Measurements from ENCODE around the gene PLB1. TPM values are rescaled to one million over a fixed set of nuclear protein-coding genes. Genes with fewer than 3 reads are reported as not detected.

Gene PLB1
- total RNA-seq, 2 donors from 2014 or later, result 1.0 to 12.9 TPM

DNA sequence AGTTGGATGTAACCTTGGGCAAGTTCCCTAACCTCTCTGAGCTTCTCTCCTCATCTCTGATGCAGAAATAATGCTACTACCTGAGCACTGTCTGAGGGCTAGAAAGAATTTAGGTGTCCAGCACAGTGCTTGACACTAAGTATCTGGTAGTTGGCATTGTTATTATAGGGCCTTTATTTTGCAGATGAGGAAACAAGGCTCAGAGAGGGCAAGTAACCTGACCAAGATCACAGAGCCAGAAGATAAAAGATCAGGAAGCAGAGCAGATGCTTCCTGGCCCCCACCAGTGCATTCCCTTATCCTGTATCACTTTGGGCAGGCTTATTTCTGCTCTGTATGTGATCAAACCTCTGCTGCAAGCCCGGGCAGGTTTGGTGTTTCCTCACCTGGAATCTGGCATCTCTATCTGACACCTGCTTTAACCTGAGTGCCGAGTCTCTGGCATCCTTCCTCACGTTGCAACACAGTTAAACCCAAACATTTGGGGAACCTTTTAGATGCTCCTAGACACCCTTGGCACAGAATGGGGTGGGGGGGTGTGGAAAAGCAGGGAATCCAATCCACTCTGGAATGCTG, 69.9 kb downstream of the PLB1 start:
- Histone ChIP-seq H3K9me3 (no peaks in the 10 kb centered on the region), H3K4me3 (no peak overlapping the region), H3K27me3 (no peaks in the 10 kb centered on the region), H3K4me1 (peaks cover 4% of the 10 kb centered on the region), H3K36me3 (replicated peaks in 1 of 2; ENCODE audit: insufficient read depth in 1 of 2, low read depth in 2 of 2) (no peaks in the 10 kb centered on the region), H3K27ac (no peak overlapping the region)
- TF ChIP-seq, protein P1, sequence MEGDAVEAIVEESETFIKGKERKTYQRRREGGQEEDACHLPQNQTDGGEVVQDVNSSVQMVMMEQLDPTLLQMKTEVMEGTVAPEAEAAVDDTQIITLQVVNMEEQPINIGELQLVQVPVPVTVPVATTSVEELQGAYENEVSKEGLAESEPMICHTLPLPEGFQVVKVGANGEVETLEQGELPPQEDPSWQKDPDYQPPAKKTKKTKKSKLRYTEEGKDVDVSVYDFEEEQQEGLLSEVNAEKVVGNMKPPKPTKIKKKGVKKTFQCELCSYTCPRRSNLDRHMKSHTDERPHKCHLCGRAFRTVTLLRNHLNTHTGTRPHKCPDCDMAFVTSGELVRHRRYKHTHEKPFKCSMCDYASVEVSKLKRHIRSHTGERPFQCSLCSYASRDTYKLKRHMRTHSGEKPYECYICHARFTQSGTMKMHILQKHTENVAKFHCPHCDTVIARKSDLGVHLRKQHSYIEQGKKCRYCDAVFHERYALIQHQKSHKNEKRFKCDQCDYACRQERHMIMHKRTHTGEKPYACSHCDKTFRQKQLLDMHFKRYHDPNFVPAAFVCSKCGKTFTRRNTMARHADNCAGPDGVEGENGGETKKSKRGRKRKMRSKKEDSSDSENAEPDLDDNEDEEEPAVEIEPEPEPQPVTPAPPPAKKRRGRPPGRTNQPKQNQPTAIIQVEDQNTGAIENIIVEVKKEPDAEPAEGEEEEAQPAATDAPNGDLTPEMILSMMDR (IDR thresholded peaks at IDR 0.05), result no peak
- TF ChIP-seq POLR2A (IDR thresholded peaks at IDR 0.05), result no peak
- ATAC-seq (no peak), DNase-seq (no peak)
- WGBS, 2 donors, result 31 to 40% methylated on average over 3 of the region's 3 CpGs
- intact Hi-C loops (cut with DNase I), result no loop called here

DNA sequence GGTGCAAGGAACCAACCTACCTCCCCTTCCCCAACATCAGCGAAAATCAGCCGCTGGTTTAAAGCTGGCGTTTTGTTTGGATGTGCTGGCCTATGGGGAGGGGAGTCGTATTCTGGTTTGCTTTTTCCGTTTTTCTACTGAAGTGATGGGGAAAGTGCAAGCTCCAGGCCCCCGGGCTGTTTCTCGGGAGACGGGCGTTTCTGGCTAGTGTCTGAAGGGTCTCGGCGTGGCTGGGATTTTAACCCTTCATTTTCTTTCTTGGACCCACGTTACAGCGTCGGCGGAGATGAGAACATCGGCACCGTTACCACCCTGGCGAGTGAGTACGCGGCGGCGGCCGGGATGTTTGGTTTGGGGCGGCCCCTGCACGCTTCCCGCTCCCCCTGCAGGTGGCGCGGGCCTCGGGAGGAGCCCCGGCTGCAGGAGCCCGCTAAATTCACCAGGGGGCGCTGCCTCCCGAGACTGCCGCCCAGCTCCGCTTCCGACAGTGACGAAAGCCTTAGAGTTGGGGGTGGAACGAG, 70.7 kb downstream of the PLB1 start:
- TF ChIP-seq, protein P1 (IDR thresholded peaks at IDR 0.05), result peak; percentile 99 to 100 (median 100)
- TF ChIP-seq POLR2A (IDR thresholded peaks at IDR 0.05), result peak in 1 of 3 donors; percentile 13
- Histone ChIP-seq H3K27ac (peak overlapping the region in 2 of 4 donors; percentile 49 to 64), H3K27me3 (no peaks in the 10 kb centered on the region), H3K4me3 (peak overlapping the region; percentile 40 to 50), H3K9me3 (no peaks in the 10 kb centered on the region), H3K36me3 (replicated peaks in 1 of 2; ENCODE audit: insufficient read depth in 1 of 2, low read depth in 2 of 2) (no peaks in the 10 kb centered on the region), H3K4me1 (peaks cover 4% of the 10 kb centered on the region)
- 2% methylated on average over 27 to 38 of the region's 38 CpGs for WGBS, 2 donors
- DNase-seq (peak; percentile 79 to 85 (median 83)), ATAC-seq (peak; percentile 96)
- intact Hi-C loops (cut with DNase I), result no loop called here

- TF ChIP-seq, protein P1 (IDR thresholded peaks at IDR 0.05), result no peak
- TF ChIP-seq POLR2A (IDR thresholded peaks at IDR 0.05), result no peak
- Histone ChIP-seq H3K27me3 (no peaks in the 10 kb centered on the region), H3K9me3 (no peaks in the 10 kb centered on the region), H3K27ac (peak overlapping the region in 3 of 4 donors; percentile 43 to 64 (median 49)), H3K4me3 (peak overlapping the region; percentile 40 to 50), H3K4me1 (peaks cover 4% of the 10 kb centered on the region), H3K36me3 (replicated peaks in 1 of 2; ENCODE audit: insufficient read depth in 1 of 2, low read depth in 2 of 2) (no peaks in the 10 kb centered on the region)
- DNase-seq, result peak in 2 of 4 donors; percentile 36 to 40
- peak; percentile 36 for ATAC-seq
- 0 to 1% methylated on average over 14 of the region's 14 CpGs for WGBS, 2 donors
- intact Hi-C loops (cut with DNase I), result no loop called here
Observed at GRCh38 chr2:28567061-28567471, 71.2 kb downstream of the PLB1 start.

- intact Hi-C loops (cut with DNase I), result no loop called here
- H3K27me3 ChIP-seq, result no peaks in the 10 kb centered on the region
- 53 to 58% methylated on average over 2 of the region's 2 CpGs for WGBS, 2 donors
- TF ChIP-seq, protein P1 (IDR thresholded peaks at IDR 0.05), result no peak
- no peak for TF ChIP-seq POLR2A (IDR thresholded peaks at IDR 0.05)
- no peak overlapping the region for H3K4me3 ChIP-seq
- peaks cover 4% of the 10 kb centered on the region for H3K4me1 ChIP-seq
- no peak for DNase-seq
- no peak for ATAC-seq
- no peaks in the 10 kb centered on the region for H3K9me3 ChIP-seq
- H3K27ac ChIP-seq, result no peak overlapping the region
- no peaks in the 10 kb centered on the region for H3K36me3 ChIP-seq (replicated peaks in 1 of 2; ENCODE audit: insufficient read depth in 1 of 2, low read depth in 2 of 2)
Observed at GRCh38 chr2:28568036-28568435, 72.2 kb downstream of the PLB1 start.

DNA sequence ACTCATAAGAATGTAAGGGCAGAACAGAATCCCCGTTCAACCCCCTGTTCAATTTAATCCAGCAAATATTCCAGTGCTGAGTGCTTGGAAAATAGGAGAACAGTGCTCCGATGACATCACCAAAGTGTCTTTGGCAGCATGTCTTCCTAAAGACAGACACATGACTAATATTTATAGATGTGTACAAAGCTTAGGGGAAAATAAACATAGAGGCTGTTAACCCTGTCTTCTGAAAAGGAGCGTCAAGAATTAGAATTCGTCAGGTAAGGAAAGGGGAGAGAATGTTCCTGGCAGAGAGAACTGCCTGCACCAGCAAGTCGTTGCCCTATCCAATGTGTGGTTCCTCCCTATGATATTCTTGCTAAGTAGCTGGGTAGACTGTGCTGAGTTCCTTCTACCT, 72.7 kb downstream of the PLB1 start:
- no peaks in the 10 kb centered on the region for H3K36me3 ChIP-seq (replicated peaks in 1 of 2; ENCODE audit: insufficient read depth in 1 of 2, low read depth in 2 of 2)
- H3K4me1 ChIP-seq, result peaks cover 4% of the 10 kb centered on the region
- TF ChIP-seq, protein P1 (IDR thresholded peaks at IDR 0.05), result no peak
- no peak for TF ChIP-seq POLR2A (IDR thresholded peaks at IDR 0.05)
- ATAC-seq (no peak), DNase-seq (no peak)
- intact Hi-C loops (cut with DNase I), result no loop called here
- no peaks in the 10 kb centered on the region for H3K9me3 ChIP-seq
- no peak overlapping the region for H3K27ac ChIP-seq
- no peak overlapping the region for H3K4me3 ChIP-seq
- WGBS, 2 donors, result 47 to 53% methylated on average over 5 of the region's 5 CpGs
- H3K27me3 ChIP-seq, result no peaks in the 10 kb centered on the region
